K562 (cell line): ENCODE measurements around the gene GAL3ST1. TPM values are rescaled to one million over a fixed set of nuclear protein-coding genes. Genes with fewer than 3 reads are reported as not detected.

Experiments
- ATAC-seq: fragments of 200-7000 bp; cut with Tn5 transposase; 3 replicates; pipeline ENCODE4 v1.9.1; 2020; ENCODE audit warnings: moderate library complexity
- BruUV-seq: library from RNA; stranded (reverse); fragments of 400-500 nt; replicated peaks from 2 replicates; lab custom pipeline; 2021; lab: Mats Ljungman, UMichigan
- CTCF ChIA-PET: fragments of 300-600 bp; formaldehyde crosslinking; extraction: SDS; loops from one replicate; lab custom pipeline; 2021; ENCODE audit warnings: low intra/inter-chr PET ratio; lab: Yijun Ruan, JAX
- POLR2A ChIA-PET: fragments of 300-600, 350-650 bp; sonication (Branson Sonifier 250); formaldehyde crosslinking; extraction: SDS; loops from one replicate; lab custom pipeline; 2021; ENCODE audit warnings: antibody characterized with exemption, inconsistent platforms; lab: Yijun Ruan, JAX
- DNase-seq, 4 experiments: peaks; one replicate each; pipeline versions ENCODE4 v3.0.0 to v3.0.0-alpha.2; 2011 to 2018; ENCODE audit warnings: low spot score in 3 of 4, mixed read lengths in 3 of 4; ENCODE audit errors: extremely low read depth in 1 of 4
- FAIRE-seq: peaks from 2 replicates; lab custom pipeline; 2011; peaks lifted over from hg19 to GRCh38; lab: Jason Lieb, UNC
- H2AFZ ChIP-seq: 2 replicates; pipeline ENCODE4 v1.6.0; 2011; ENCODE audit warnings: low read depth, low read length, control low read depth, inconsistent platforms
- H3K27ac ChIP-seq: fragments of 200-600 bp; 3 replicates; pipeline ENCODE4 v1.8.0; 2011; ENCODE audit warnings: low read depth, mild to moderate bottlenecking, control low read depth, inconsistent platforms, low read length, moderate library complexity, mixed read lengths; ENCODE audit errors: extremely low read depth
- H3K27me3 ChIP-seq, 2 experiments: fragments of 300-600 bp in 1 of 2; 2 replicates in 1 of 2; 3 replicates in 1 of 2; pipeline versions ENCODE4 v1.6.0 to v1.8.0; 2011; ENCODE audit warnings: inconsistent platforms in 2 of 2, low read length in 2 of 2, mild to moderate bottlenecking in 1 of 2, mixed read lengths in 1 of 2, moderate library complexity in 1 of 2; ENCODE audit not compliant: control insufficient read depth in 2 of 2, insufficient read depth in 2 of 2
- H3K36me3 ChIP-seq: fragments of 300-600 bp; 3 replicates; pipeline ENCODE4 v1.8.0; 2011; ENCODE audit warnings: mild to moderate bottlenecking, low read length, inconsistent platforms; ENCODE audit not compliant: control insufficient read depth, insufficient read depth
- H3K4me1 ChIP-seq, 2 experiments: fragments of 200-600 bp in 1 of 2; replicated peaks in 1 of 2; 2 replicates in 1 of 2; 3 replicates in 1 of 2; pipeline versions ENCODE4 v1.5.1 to v1.8.0; 2011; ENCODE audit warnings: inconsistent platforms in 2 of 2, low read length in 2 of 2, mild to moderate bottlenecking in 1 of 2, mixed read lengths in 1 of 2, moderate library complexity in 1 of 2; ENCODE audit not compliant: control insufficient read depth in 2 of 2, insufficient read depth in 2 of 2
- H3K4me2 ChIP-seq: 2 replicates; pipeline ENCODE4 v1.6.1; 2011; ENCODE audit warnings: low read length, control low read depth, inconsistent platforms, mixed read lengths; ENCODE audit not compliant: insufficient read depth
- H3K4me3 ChIP-seq: fragments of 200-600 bp; sonication (generic), shearing (Covaris generic); 2 replicates; pipeline ENCODE4 v1.5.1; 2016; ENCODE audit warnings: control low read depth, inconsistent platforms
- H3K79me2 ChIP-seq: fragments of 200-600 bp; 3 replicates; pipeline ENCODE4 v1.8.0; 2011; ENCODE audit warnings: low read length, inconsistent platforms; ENCODE audit not compliant: control insufficient read depth, insufficient read depth
- H3K9ac ChIP-seq, 2 experiments: 2 replicates each; pipeline versions ENCODE4 v1.6.0 to v1.6.1; 2011; ENCODE audit warnings: low read depth in 2 of 2, low read length in 2 of 2, control low read depth in 1 of 2, inconsistent platforms in 1 of 2, mild to moderate bottlenecking in 1 of 2, mixed read lengths in 1 of 2; ENCODE audit not compliant: insufficient read depth in 1 of 2
- H3K9me1 ChIP-seq: one replicate; pipeline ENCODE4 v1.6.0; 2011; ENCODE audit warnings: inconsistent platforms, mild to moderate bottlenecking, low read length, moderate library complexity; ENCODE audit not compliant: control insufficient read depth, insufficient read depth
- H3K9me3 ChIP-seq: replicated peaks from 2 replicates; pipeline ENCODE4 v1.5.1; 2011; ENCODE audit warnings: low read depth, low read length, inconsistent platforms; ENCODE audit not compliant: control insufficient read depth, insufficient read depth
- H4K20me1 ChIP-seq: replicated peaks from 2 replicates; pipeline ENCODE4 v1.6.1; 2011; ENCODE audit warnings: low read length, inconsistent platforms, mixed read lengths; ENCODE audit not compliant: control insufficient read depth, insufficient read depth
- CREB3 ChIP-seq: fragments of 450-650 bp; conservative IDR thresholded peaks from 2 replicates; pipeline ENCODE4 v1.6.1; 2016; ENCODE audit warnings: missing genetic modification characterization, low read depth, mild to moderate bottlenecking, missing compliant biosample characterization, moderate library complexity
- PHB2 ChIP-seq: fragments of 450-650 bp; IDR thresholded peaks from 2 replicates; pipeline ENCODE4 v1.6.1; 2017; ENCODE audit warnings: low read depth
- RBFOX2 ChIP-seq: fragments of 200-400 bp; formaldehyde crosslinking; IDR thresholded peaks from 2 replicates; pipeline ENCODE4 v1.6.1; 2017; ENCODE audit warnings: low read depth, mild to moderate bottlenecking, low read length, moderate library complexity
- SMAD3 ChIP-seq: fragments of 450-650 bp; formaldehyde crosslinking; conservative IDR thresholded peaks from 2 replicates; pipeline ENCODE4 v1.4.0; 2020; ENCODE audit warnings: mild to moderate bottlenecking
- SNAPC5 ChIP-seq: fragments of 250-450 bp; sonication (Bioruptor Pico); IDR thresholded peaks from 2 replicates; pipeline ENCODE4 v1.8.0; 2021; ENCODE audit warnings: moderate library complexity, mild to moderate bottlenecking, inconsistent platforms
- WGBS: fragments of 100-300 bp; shearing (Covaris generic); methylation state at CpG from one replicate; pipeline ENCODE4 v1.1.6; 2016; ENCODE audit warnings: low coverage, mixed read lengths; ENCODE audit not compliant: insufficient coverage; ENCODE audit errors: missing lambda C conversion rate; 5-methylcytosine and 5-hydroxymethylcytosine counted together
- in situ Hi-C: fragments of 300-500 bp; cut with MboI; formaldehyde crosslinking; loops from 4 replicates; pipeline ENCODE4 v1.15.0; 2018; ENCODE audit warnings: inconsistent platforms, mixed read lengths
- intact Hi-C: fragments of 100-400 bp; cut with micrococcal nuclease; formaldehyde crosslinking; loops from 2 replicates; pipeline ENCODE4 v1.14.2; 2022
- polyA plus RNA-seq, 8 experiments: library from polyadenylated mRNA; depleted of rRNA in 4 of 8; stranded (reverse) in 5 of 8; unstranded in 3 of 8; fragments of >200 nt; fragmentation: Nextera tagmentation in 2 of 8; fragmentation: Illumina TruSeq in 1 of 8; extraction: Ambion mirVana in 2 of 8; extraction: Trizol in 1 of 8; gene quantifications; 2 replicates each; pipeline versions ENCODE4 v1.2.1 to v1.2.3, GENCODE V29; 2011 to 2014; ENCODE audit warnings: inconsistent platforms in 1 of 8, missing spikeins in 1 of 8
- total RNA-seq, 7 experiments: library from RNA; depleted of rRNA in 6 of 7; stranded (reverse); fragments of >200 nt in 6 of 7; fragmentation: Illumina TruSeq in 2 of 7; extraction: Trizol in 2 of 7; gene quantifications; 2 replicates each; pipeline versions ENCODE4 v1.2.1 to v1.2.3, GENCODE V29; 2011 to 2021; ENCODE audit warnings: low replicate concordance in 1 of 7

GAL3ST1 gene
- total and polyA plus RNA-seq, 9 of the 15 experiments (the other 6 are each of a cell fraction or from before 2014, with no cell fraction given) = 0.03 to 1.9 (median 0.33) TPM; not detected in 1

- no peak overlapping the region for H3K4me3 ChIP-seq
- H3K9me3 ChIP-seq = no peaks in the 10 kb centered on the region
- H3K4me1 ChIP-seq = no peaks in the 10 kb centered on the region; a peak in 1 of 5 replicates
- no peak overlapping the region for H3K27ac ChIP-seq
- H3K9ac ChIP-seq = no peak overlapping the region
- in situ Hi-C loops = no loop called here
- H3K4me2 ChIP-seq = no peak overlapping the region
- H3K79me2 ChIP-seq = no peaks in the 10 kb centered on the region
- intact Hi-C loops = no loop called here
- no peaks in the 10 kb centered on the region for H3K27me3 ChIP-seq
- WGBS = 67% methylated on average over 3 of the region's 6 CpGs
- no peaks in the 10 kb centered on the region for H3K9me1 ChIP-seq
- no peak overlapping the region for H2AFZ ChIP-seq
- BruUV-seq = no TSS peak
- no peaks in the 10 kb centered on the region for H4K20me1 ChIP-seq
- H3K36me3 ChIP-seq = peaks cover 98% of the 10 kb centered on the region; the same call in 2 of the 3 replicates
- TF ChIP-seq RBFOX2 (peak; percentile 38; the same call in 1 of the 2 replicates), SMAD3 (CRISPR knock-in tag) (no peak), PHB2 (no peak), CREB3 (tag) (no peak), SNAPC5 (CRISPR knock-in tag) (no peak)
- ATAC-seq (no peak), DNase-seq (no peak), FAIRE-seq (no peak)
- ChIA-PET POLR2A (interaction anchor here (1.0 to 1.5 kb wide), 2 partner anchors 9 to 16 kb away, joined by 4 read pairs; no protein-coding TSS in a partner anchor), CTCF (no interaction called here)
These were observed 6.4 kb upstream of the GAL3ST1 start for GRCh38 chr22:30580896-30581295.
